Stimulated activated CD4-positive, alpha-beta T cell treated with anti-CD3 and anti-CD28 coated beads, Interleukin-12 subunit alpha, Interleukin-12 subunit beta, amount 100 ng/mL, for 24 hours (primary cell): ENCODE data around the gene SQSTM1.
A peak's percentile ranks its signal among the peaks of the same experiment; 100 is the strongest.
"Not testable (repeated sequence)": the region's sequence is repeated elsewhere in the genome, so short reads cannot be mapped to it uniquely, and the experiment has no call there.

ENCODE experiments used
- DNase-seq, 2 experiments: peaks; one replicate each; pipeline ENCODE4 v3.0.0-alpha.2; 2020; ENCODE audit warnings: low read depth in 2 of 2

The SQSTM1 gene

DNA sequence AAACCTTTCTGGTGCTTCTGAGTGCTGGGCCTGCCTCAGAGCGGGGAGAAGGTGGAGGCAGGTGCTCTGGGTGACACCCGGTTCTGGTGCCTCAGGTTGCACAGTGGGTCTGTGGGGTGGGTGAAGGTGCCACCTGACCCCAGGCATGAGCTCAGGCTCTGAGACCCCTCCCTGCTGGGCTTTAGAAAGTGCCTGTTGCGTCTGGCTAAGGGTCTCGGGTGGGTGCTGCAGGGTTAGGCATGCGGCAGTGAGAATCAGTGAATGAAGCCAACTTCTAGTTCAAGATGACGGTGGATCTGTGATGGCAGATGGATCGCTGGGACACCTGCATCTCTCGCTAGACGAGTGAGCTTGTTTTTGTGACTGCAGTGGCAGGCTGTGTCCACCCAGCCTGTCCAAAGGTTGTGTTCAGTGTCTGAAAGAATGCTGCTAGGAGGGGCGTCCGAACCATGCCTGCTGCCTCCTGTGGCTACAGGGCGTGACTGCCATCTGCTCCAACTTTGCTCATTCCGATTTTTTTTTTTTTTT lies 5.0 kb downstream of the SQSTM1 start:
- DNase-seq, result no peak

DNA sequence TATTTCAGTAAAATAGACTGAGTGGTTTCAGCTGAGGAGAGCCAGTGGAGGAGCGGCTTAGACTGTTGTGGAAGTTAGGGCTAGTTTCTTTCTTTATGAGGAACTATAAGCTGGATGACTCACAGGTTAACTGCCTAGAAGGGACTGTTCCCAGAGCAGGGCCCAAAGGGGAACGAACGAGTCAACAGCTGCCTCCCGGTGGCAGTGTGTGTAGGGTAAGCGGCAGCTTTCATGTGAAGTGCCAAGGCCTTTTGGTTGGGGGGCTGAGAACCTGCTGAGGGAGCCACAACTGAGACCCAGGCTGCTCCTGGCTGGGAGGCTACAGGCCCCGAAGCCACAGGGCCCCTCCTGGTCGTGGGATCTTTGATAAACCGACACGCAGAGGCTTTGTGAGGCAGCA lies 7.0 kb downstream of the SQSTM1 start:
- DNase-seq, result peak in 1 of 2 experiments; percentile 53

DNA sequence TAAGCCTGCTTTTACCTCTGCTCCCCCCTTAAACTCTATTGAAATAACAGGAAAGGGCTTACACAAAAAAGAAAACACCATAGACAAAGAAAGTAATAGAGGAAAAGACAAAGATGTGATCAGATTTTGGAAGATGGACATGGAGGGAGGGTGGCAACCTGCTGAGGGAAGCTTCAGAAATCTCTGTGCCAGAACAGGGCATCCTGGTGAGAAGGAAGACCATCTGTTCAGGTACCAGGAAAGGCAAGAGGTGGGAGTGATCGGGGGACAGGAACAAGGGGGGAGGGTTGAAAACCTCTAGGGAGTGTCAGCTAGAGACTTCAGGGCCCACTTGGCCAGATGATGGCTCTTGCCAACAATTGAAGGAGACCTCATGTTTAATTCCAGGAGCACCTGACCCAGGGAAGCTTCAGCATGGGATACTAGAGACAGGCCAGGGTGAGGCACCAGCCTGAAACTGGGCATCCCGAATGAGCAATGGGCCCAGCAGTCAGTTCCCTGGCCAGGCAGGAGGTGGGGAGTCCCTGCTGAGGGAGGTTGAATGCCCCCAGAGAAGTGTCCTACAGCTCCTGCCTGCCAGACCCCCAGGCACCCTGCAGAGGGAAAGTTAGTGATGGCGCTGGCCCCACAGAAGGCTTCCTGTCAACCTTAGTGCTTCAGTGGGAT lies 8.2 kb downstream of the SQSTM1 start:
- DNase-seq, result no peak

DNA sequence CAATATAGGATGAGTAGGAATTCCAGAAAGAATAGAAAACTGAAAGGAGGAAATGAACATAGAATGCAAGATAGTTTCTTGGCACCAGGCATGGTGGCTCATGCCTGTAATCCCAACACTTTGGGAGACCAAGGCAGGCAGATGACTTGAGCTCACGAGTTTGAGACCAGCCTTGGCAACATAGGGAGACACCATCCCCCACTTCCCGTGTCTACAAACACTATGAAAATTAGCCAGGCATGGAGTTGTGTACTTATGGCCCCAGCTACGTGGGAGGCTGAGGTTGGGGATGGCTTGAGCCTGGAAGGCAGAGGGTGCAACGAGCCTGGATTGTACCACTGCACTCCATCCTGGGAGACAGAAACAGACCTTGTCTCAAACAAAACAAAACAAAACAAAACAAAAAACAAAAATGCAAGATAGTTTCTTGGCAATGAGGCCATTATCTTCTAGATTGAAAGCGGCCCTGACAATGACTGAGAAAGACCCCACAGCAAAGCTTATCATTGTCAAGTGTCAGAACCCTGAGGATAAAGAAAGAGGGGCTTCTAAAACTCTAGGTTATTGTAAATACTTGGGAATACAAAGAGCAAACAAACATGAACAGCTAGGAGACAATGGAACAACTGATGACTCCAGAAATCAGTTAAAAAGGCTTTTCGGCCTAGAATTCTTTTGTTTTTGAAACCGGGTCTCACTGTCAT lies 9.2 kb downstream of the SQSTM1 start:
- no peak for DNase-seq

DNA sequence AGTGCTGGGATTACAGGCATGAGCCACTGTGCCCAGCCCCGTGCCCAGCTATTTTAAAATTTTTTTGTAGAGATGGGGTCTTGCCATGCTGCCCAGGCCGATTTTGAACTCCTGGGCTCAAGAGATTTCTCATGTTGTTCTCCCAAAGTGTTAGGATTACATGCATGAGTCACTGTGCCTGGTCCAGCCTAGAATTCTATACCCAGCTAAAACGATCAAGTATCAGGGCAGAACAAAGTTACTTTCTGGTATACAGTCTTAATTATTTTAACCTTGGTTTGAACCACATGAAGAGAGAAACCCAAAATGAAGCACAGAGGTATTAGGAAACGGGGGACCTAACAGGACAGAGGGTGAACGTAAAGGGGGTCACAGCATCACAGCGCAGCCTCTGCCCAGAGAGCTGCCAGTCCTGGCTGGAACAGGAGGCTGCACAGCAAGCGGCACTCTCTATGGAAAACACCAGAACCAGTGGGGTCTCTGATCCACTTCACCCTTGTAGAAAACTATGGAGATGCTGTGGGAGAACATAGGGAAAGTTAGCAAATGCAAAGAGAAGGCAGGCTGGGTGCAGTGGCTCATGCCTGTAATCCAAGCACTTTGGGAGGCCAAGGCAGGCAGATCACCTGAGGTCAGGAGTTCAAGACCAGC lies 10.2 kb downstream of the SQSTM1 start:
- no peak for DNase-seq

DNA sequence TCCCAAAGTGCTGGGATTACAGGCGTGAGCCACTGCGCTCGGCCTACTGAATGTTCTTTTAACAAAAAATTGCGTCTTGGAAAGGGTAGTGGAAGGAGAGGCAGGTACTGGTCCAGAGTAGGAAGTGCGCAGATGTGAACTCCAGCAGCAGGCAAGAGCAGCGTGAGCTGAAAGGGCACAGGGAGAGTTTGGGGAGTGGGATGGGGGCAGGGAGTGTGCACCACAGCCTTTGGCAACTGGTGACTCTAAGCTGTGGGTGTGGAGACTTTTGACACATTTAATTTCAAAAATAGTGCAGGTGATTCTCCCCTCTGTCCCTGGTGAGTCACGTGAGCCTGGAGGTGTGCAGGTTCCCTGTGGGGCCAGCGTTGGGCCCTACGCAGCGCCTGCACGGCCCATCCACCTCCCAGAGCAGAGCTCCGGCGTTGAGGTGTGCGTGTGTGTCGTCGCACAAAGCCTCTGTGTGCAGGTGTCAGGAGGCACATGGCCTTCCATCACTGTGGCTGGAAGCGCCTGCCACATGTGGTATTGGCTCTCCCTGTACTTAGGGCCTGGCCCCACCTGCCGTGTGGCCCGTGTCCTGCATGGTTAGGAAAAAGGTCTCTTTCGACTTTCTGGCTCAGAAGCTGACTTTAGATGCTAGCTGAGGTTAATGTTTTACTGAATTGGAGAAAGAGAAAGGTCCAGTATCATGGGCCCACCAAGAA lies 11.5 kb downstream of the SQSTM1 start:
- no peak for DNase-seq

DNA sequence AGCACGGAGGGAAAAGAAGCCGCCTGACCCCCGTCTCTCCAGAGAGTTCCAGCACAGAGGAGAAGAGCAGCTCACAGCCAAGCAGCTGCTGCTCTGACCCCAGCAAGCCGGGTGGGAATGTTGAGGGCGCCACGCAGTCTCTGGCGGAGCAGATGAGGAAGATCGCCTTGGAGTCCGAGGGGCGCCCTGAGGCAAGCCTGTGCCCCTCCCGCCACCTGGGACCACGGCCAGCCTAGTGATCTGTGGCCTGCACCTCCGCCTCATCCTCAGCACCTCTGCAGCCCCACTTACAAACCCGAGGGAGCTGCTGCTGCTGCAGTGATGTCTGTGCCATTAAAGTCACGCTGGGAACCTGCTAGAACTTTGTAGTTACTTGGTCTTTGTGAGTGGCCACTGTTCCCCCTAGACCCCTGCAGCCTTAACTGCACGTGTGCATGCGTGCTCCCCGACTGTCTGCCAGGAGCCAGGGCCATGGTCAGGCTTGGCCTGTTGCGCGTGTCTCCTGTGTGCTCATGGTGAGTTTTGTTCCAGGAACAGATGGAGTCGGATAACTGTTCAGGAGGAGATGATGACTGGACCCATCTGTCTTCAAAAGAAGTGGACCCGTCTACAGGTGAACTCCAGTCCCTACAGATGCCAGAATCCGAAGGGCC lies 12.5 kb downstream of the SQSTM1 start:
- DNase-seq, result no peak

DNA sequence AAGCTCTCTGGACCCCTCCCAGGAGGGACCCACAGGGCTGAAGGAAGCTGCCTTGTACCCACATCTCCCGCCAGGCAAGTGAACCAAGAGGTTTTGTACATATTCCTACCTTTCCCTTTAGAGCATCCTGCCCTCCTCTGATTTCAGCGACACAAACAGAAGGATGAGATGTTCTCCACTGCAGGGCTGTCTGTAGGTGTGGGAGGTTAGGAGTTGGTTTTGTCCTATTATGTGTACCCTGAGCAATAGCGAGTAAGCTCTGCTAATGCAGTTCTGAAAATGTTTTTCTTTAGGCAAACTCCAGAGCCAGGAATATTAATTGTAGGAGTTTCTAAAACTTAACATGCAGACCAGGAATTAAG lies 13.0 kb downstream of the SQSTM1 start:
- no peak for DNase-seq

DNA sequence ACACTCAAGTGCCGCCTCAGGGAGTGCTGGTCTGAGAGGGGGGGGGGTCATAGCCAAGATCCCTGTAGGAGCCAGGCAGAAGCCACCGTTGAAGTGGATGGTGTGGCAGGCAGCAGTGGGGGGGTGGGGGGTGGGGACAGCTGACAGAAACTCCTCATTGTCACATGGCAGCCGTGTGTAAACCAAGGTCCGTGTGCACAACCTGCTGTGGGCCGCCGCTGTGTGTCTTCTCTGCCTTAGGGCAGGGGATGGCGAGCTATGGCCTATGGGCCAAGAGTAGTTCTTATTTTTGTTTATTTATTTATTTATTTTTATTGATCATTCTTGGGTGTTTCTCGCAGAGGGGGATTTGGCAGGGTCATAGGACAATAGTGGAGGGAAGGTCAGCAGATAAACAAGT lies 13.4 kb downstream of the SQSTM1 start:
- DNase-seq, result no peak

DNA sequence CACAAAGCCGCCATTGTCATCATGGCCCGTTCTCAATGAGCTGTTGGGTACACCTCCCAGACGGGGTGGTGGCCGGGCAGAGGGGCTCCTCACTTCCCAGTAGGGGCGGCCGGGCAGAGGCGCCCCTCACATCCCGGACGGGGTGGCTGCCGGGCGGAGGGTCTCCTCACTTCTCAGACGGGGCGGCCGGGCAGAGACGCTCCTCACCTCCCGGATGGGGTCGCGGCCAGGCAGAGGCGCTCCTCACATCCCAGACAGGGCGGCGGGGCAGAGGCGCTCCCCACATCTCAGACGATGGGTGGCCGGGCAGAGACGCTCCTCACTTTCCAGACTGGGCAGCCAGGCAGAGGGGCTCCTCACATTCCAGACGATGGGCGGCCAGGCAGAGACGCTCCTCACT lies 14.2 kb downstream of the SQSTM1 start:
- DNase-seq, result not testable (repeated sequence)

DNA sequence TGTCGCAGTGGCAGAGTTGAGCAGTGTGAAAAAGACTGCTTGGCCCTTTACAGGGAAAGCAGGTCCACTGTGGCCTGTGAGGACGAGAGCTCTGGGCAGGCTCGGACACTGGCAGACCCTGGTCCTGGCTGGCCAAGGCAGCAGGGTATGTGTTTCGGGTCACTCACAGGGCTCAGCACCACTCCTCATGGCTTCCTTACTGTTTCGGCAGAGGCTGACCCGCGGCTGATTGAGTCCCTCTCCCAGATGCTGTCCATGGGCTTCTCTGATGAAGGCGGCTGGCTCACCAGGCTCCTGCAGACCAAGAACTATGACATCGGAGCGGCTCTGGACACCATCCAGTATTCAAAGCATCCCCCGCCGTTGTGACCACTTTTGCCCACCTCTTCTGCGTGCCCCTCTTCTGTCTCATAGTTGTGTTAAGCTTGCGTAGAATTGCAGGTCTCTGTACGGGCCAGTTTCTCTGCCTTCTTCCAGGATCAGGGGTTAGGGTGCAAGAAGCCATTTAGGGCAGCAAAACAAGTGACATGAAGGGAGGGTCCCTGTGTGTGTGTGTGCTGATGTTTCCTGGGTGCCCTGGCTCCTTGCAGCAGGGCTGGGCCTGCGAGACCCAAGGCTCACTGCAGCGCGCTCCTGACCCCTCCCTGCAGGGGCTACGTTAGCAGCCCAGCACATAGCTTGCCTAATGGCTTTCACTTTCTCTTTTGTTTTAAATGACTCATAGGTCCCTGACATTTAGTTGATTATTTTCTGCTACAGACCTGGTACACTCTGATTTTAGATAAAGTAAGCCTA lies 15.7 kb downstream of the SQSTM1 start:
- DNase-seq, result peak in 1 of 2 experiments; percentile 39

DNA sequence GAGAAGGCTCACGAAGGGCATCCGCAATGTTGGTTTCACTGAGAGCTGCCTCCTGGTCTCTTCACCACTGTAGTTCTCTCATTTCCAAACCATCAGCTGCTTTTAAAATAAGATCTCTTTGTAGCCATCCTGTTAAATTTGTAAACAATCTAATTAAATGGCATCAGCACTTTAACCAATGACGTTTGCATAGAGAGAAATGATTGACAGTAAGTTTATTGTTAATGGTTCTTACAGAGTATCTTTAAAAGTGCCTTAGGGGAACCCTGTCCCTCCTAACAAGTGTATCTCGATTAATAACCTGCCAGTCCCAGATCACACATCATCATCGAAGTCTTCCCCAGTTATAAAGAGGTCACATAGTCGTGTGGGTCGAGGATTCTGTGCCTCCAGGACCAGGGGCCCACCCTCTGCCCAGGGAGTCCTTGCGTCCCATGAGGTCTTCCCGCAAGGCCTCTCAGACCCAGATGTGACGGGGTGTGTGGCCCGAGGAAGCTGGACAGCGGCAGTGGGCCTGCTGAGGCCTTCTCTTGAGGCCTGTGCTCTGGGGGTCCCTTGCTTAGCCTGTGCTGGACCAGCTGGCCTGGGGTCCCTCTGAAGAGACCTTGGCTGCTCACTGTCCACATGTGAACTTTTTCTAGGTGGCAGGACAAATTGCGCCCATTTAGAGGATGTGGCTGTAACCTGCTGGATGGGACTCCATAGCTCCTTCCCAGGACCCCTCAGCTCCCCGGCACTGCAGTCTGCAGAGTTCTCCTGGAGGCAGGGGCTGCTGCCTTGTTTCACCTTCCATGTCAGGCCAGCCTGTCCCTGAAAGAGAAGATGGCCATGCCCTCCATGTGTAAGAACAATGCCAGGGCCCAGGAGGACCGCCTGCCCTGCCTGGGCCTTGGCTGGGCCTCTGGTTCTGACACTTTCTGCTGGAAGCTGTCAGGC lies 16.6 kb downstream of the SQSTM1 start:
- DNase-seq, result no peak

DNA sequence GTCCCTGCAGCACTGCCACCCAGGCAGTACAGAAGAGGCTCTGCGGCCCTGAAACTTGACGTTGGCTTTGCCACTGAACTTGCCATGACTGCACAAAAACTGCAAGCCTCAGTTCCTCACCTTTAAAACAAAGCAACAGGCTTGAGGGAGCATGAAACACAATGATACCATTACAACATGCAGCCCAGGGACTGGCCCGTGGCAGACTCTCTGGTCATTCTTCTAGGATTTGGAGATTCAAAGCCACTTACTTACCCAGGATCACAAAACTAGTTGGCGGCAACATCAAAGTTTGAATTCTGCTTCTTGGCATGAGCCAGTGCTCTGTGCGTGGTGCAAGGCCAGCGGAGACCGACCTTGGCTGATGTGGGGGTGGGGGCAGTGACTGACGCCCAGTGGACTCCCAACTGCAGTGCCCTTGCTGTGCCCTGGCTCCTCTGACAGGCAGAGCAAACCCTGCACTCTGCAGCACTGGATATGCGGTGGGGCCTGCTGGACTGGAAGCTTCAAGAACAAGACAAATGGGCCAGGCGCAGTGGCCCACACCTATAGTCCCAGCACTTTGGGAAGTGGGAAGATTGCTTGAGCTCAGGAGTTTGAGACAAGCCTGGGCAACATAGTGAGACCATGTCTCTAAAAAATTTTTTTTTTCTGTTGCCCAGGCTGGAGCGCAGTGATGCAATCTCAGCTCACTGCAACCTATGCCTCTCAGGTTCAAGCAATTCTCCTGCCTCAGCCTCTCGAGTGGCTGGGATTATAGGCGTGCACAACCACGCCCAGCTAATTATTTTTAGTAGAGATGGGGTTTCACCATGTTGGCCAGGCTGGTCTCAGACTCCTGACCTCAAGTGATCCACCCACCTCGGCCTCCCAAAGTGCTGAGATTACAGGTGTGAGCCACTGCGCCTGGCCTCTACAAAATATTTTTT lies 18.9 kb downstream of the SQSTM1 start:
- no peak for DNase-seq

DNA sequence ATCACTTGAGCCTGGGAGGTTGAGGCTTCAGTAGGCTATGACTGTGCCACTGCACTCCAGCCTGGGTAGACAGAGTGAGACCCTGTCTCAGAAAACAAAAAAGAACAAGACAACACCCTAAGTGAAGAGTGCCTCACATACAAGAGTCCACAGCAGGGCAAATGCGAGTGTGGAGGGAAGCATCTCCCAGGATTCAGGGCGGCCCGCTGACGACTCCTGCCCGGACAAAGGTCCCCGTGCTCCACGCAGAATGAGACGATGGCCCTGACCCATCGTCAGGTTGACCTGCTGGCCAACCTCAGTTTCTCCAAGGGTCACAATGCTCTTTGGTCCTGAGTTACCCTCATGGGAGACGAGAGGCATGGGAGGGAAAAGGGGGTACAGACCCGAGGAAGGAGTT lies 19.6 kb downstream of the SQSTM1 start:
- DNase-seq, result no peak

DNA sequence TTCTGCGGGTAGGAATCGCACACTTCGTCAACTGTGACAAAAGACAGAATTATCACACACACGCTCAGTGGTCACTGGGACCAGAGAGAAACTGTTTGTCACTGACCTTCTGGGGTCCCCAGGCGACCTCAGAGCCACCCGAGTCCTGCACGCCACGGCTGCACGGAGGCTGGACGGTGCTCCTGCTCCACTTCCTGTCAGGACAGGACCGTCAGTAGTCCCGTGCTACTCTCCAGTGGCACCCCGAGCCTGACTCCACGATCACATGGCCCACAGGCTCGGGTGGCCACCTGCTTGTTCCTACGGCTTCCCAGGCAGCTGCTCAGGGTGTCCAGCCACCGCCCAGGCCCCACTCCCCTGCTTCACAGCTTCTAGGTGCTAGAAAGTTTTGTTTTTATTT lies 20.1 kb downstream of the SQSTM1 start:
- no peak for DNase-seq

DNA sequence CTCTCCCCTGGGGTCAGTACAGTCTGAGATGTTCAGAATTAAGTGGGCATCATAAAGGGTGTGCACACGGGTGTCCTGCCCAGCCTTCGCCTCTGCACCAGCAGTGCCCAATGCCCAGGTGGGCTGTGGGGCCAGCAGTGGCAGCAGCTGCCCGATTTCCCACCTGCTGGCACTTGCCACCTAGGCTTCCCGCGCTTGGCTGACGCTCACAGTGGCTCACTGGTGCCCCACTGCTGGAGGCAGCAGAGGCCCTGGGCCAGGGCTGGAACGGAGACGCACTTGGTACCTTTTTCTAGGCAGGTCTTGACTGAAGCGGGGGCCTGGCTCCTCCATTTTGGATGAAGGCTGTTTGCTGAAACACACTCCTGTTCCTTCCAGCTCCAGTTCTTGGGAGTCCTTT lies 20.9 kb downstream of the SQSTM1 start:
- DNase-seq, result no peak

DNA sequence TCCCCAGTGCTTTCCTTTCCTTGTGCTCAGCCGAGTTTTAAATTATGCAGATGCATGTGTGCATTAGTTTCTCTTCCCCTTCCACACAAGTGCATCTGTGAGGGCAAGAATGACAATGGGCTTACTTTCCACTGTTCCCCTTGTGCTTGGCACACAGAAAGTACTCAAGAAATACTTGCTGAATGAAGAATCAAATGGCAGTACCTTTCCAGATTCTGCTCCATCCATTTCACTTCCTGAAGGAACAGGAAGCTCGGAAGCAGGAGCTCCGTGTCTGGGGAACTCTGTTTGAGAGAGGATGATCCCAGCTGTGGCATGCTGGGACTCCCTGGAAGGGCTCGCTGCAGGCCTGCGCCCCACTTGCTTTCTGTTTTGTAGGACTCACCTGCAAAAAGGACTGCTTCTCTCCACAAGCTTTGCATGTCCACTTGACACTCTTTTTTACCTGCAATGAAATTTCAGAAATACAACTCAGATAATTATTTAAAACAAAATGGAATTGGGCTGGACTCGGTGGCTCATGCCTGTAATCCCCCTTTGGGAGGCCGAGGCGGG lies 32.4 kb downstream of the SQSTM1 start:
- DNase-seq, result no peak

DNA sequence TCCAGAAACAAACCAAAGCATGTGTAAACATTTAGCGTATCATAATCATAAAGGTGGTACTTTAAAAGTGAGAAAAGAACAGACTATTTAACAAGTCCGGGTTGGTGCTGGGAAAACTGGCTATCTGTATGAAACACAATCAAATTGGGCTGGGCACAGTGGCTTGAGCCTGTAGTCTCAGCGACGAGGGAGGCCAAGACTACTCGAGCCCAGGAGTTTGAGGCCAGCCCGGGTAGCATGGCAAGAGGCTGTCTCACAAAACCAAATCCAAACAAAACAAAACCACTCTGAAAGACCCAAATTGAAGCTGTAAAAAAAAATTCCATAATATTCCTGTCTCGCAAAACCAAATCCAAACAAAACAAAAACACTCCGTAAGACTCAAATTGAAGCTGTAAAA lies 33.7 kb downstream of the SQSTM1 start:
- DNase-seq, result no peak

DNA sequence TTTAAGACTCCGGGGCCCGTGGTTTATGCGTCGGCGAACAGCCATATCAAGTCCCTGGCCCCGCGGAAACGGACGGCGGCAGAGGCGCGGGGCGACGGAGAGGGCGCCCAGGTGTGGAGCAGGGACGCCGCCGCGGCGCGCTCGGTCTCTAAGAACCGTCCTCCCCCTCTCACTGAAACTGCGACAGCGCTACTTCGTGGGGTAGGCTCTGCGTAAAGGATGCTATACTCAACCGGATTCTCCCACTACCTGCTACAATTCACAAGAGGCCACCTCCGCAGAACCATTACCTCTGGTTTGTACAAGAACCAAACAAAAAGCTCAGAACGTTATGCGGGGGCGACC lies 37.5 kb downstream of the SQSTM1 start:
- DNase-seq, result peak in 1 of 2 experiments; percentile 43
